K562 (cell line): ENCODE measurements around the gene CELSR3. TPM values are rescaled to one million over a fixed set of nuclear protein-coding genes. Genes with fewer than 3 reads are reported as not detected.

Experiments
- CTBP1 ChIP-seq: fragments of 450-650 bp; IDR thresholded peaks from 2 replicates; pipeline ENCODE4 v1.6.1; 2016; ENCODE audit warnings: borderline replicate concordance
- CXXC5 ChIP-seq: fragments of 250-450 bp; sonication (Bioruptor Pico); IDR thresholded peaks from 2 replicates; pipeline ENCODE4 v1.8.0; 2022; ENCODE audit warnings: inconsistent platforms, mild to moderate bottlenecking, moderate library complexity
- GABPB2 ChIP-seq: fragments of 250-450 bp; sonication (Bioruptor Pico); conservative IDR thresholded peaks from 2 replicates; pipeline ENCODE4 v1.5.1; 2021; ENCODE audit warnings: mild to moderate bottlenecking
- IFI16 ChIP-seq: fragments of 250-450 bp; sonication (Bioruptor Pico); IDR thresholded peaks from 2 replicates; pipeline ENCODE4 v2.1.2; 2022; ENCODE audit warnings: mild to moderate bottlenecking, inconsistent platforms
- JUNB ChIP-seq: fragments of 450-650 bp; formaldehyde crosslinking; conservative IDR thresholded peaks from 2 replicates; pipeline ENCODE4 v1.4.0; 2020; ENCODE audit warnings: mild to moderate bottlenecking
- SAFB ChIP-seq: fragments of 200-400 bp; formaldehyde crosslinking; IDR thresholded peaks from 2 replicates; pipeline ENCODE4 v1.6.1; 2017; ENCODE audit warnings: low read depth, low read length, borderline replicate concordance
- SMAD2 ChIP-seq: fragments of 150-350 bp; IDR thresholded peaks from 2 replicates; pipeline ENCODE4 v1.6.1; 2014; ENCODE audit warnings: low read depth, mild to moderate bottlenecking, low read length
- SRSF3 ChIP-seq: fragments of 200-400 bp; formaldehyde crosslinking; IDR thresholded peaks from 2 replicates; pipeline ENCODE4 v1.6.1; 2016; ENCODE audit warnings: mild to moderate bottlenecking, low read length, moderate library complexity; ENCODE audit not compliant: insufficient read depth
- ZNF699 ChIP-seq: fragments of 250-450 bp; sonication (Bioruptor Pico); IDR thresholded peaks from 2 replicates; pipeline ENCODE4 v1.8.0; 2021; ENCODE audit warnings: mild to moderate bottlenecking, moderate library complexity; ENCODE audit not compliant: insufficient replicate concordance
- polyA plus RNA-seq, 8 experiments: library from polyadenylated mRNA; depleted of rRNA in 4 of 8; stranded (reverse) in 5 of 8; unstranded in 3 of 8; fragments of >200 nt; fragmentation: Nextera tagmentation in 2 of 8; fragmentation: Illumina TruSeq in 1 of 8; extraction: Ambion mirVana in 2 of 8; extraction: Trizol in 1 of 8; gene quantifications; 2 replicates each; pipeline versions ENCODE4 v1.2.1 to v1.2.3, GENCODE V29; 2011 to 2014; ENCODE audit warnings: inconsistent platforms in 1 of 8, missing spikeins in 1 of 8
- total RNA-seq, 7 experiments: library from RNA; depleted of rRNA in 6 of 7; stranded (reverse); fragments of >200 nt in 6 of 7; fragmentation: Illumina TruSeq in 2 of 7; extraction: Trizol in 2 of 7; gene quantifications; 2 replicates each; pipeline versions ENCODE4 v1.2.1 to v1.2.3, GENCODE V29; 2011 to 2021; ENCODE audit warnings: low replicate concordance in 1 of 7
- TF ChIP-seq, protein P1 (sequence below): fragments of 200-800 bp; sonication (Bioruptor generic); IDR thresholded peaks from 2 replicates; pipeline ENCODE4 v1.6.1; 2017; ENCODE audit warnings: missing genetic modification characterization, missing compliant biosample characterization
- TF ChIP-seq, protein P2 (sequence below), 2 experiments: fragments of 250-450 bp in 1 of 2; fragments of 450-650 bp in 1 of 2; sonication (Bioruptor Pico) in 1 of 2; IDR thresholded peaks; 2 replicates each; pipeline versions ENCODE4 v1.6.1 to v1.8.0; 2016 to 2021; ENCODE audit warnings: mild to moderate bottlenecking in 2 of 2, moderate library complexity in 2 of 2, missing compliant biosample characterization in 1 of 2, missing genetic modification characterization in 1 of 2

CELSR3 gene
- total and polyA plus RNA-seq, 9 of the 15 experiments (the other 6 are each of a cell fraction or from before 2014, with no cell fraction given): 0.10 to 2.7 (median 0.76) TPM

DNA sequence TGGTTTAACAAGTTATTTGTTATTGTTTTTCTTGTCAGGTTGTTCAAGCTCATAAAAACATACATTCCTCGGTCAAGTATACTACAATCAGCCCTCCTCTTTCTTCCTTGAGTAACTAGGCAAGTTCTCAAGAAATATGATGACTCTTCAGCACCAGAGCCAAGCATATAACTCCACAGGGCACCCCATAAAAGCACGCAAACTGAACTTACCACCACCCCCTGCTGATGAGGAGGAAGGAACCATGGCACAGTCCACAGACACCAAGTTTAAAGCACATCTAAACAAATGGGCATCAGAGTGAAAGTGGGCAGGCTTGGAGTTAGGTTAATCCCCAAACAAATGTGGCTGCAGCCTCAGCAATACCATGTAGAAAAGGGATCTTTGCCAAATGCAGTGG lies 49.0 kb upstream of the CELSR3 start (continued):
- no peak for TF ChIP-seq GABPB2 (CRISPR knock-in tag)
- no peak for TF ChIP-seq SRSF3
- TF ChIP-seq IFI16: no peak
- TF ChIP-seq CXXC5 (CRISPR knock-in tag): no peak
- TF ChIP-seq, protein P1, sequence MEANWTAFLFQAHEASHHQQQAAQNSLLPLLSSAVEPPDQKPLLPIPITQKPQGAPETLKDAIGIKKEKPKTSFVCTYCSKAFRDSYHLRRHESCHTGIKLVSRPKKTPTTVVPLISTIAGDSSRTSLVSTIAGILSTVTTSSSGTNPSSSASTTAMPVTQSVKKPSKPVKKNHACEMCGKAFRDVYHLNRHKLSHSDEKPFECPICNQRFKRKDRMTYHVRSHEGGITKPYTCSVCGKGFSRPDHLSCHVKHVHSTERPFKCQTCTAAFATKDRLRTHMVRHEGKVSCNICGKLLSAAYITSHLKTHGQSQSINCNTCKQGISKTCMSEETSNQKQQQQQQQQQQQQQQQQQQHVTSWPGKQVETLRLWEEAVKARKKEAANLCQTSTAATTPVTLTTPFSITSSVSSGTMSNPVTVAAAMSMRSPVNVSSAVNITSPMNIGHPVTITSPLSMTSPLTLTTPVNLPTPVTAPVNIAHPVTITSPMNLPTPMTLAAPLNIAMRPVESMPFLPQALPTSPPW (CRISPR knock-in tag): no peak
- no peak for TF ChIP-seq SAFB
- no peak for TF ChIP-seq CTBP1
- no peak for TF ChIP-seq ZNF699 (CRISPR knock-in tag)
- no peak for TF ChIP-seq SMAD2
- TF ChIP-seq, protein P2, sequence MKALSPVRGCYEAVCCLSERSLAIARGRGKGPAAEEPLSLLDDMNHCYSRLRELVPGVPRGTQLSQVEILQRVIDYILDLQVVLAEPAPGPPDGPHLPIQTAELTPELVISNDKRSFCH (CRISPR knock-in tag; IDR thresholded peaks at IDR 0.05): no peak
- TF ChIP-seq, protein P2 (tag; IDR thresholded peaks at IDR 0.05): no peak
- no peak for TF ChIP-seq JUNB (CRISPR knock-in tag)
